GM19468 (cell line): Measurements from ENCODE around the gene SPIN1.
A peak's percentile ranks its signal among the peaks of the same experiment; 100 is the strongest.

Experiments used
- ATAC-seq: cut with Tn5 transposase; IDR thresholded peaks from one replicate; pipeline ENCODE4 v1.9.1; 2021; ENCODE audit warnings: mild to moderate bottlenecking, moderate library complexity, moderate number of reproducible peaks; ENCODE audit not compliant: unreplicated experiment; ENCODE audit errors: extremely low read depth

Gene SPIN1

GRCh38 chr9:88387552-88388202 lies 567 bp upstream of the SPIN1 start:
- ATAC-seq = no peak

GRCh38 chr9:88388886-88389605 lies 802 bp downstream of the SPIN1 start:
- peak; percentile 6 for ATAC-seq

DNA sequence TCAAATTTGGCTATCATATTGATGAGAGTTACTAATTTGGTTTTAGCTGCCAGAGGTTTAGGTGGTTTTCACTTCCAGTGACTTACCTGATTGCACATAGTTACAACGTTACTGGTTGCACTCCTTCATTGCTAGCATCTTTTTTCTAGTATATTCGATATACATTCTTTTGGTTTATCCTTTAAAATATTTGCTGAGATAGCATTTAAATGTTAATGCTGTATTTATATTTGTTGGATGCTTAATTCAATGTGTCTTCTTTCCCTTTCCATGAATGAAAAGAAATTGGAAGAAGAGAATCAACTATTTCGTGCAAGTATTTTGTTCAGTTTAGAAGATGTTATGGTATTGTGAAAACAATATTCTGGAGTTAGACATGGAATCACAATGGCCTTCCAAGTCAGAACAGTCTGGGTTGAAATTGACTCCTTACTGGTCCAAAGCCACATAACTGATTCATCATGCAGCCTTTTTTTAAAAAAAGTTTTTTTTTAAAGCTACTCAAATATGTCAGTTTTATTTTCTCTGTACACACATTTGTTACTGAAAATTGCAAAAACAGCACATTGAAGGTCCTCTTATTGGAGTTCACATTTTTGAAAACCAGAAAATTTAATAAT lies 2.2 kb downstream of the SPIN1 start:
- ATAC-seq = no peak

GRCh38 chr9:88391236-88391635 lies 3.0 kb downstream of the SPIN1 start:
- no peak for ATAC-seq

DNA sequence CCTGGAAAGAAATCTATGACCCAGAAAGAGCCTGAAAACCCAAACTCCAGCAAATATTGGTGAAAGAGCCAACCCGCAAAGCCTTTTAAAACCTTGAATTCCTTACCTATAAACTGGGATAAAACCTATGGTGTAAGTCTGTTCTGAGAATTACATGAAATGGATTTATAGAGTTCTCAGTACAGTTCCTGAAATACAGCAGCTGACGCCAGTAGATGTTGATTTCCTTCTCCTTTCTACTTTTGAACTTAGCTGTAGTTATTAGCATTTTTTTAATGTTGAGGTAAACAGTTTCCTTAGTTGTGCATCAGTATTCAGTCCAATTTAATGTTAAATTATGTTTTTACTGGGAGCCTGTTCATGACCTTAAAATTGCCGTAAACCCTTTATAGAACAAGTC lies 3.7 kb downstream of the SPIN1 start:
- no peak for ATAC-seq

- no peak for ATAC-seq
These were observed 4.3 kb downstream of the SPIN1 start for GRCh38 chr9:88392549-88392948.

DNA sequence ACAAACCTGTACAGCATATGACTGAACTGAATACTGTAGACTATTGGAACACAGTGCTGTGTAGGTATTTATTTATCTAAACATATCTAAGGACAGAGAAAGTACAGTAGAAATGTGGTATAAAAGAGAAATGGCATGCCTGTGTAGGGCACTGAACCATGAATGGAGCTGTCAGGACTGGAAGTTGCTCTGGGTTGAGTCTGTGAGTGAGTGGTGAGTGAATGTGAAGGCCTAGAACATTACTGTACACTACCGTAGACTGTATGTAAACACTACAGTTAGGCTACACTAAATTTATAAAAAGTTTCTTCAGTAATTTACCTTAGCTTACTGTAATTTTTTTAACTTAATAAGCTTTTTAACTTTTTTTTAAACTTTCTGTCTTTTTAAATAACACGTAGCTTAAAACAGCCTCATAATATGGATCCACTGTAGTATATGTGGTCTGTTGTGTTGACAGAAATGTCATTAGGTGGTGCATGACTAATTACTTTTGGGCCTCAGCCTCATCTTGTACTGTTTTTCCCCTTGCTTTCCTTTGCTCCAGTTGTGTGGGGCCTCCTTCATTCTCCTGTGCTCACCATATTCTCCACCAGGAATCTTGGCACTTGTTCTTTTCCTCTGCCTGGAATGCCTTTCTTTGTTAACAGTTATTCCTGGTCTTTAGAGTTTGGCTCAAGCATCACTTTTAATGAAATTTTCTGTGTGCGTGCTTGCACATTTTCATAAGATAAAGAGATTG lies 8.8 kb downstream of the SPIN1 start:
- no peak for ATAC-seq

DNA sequence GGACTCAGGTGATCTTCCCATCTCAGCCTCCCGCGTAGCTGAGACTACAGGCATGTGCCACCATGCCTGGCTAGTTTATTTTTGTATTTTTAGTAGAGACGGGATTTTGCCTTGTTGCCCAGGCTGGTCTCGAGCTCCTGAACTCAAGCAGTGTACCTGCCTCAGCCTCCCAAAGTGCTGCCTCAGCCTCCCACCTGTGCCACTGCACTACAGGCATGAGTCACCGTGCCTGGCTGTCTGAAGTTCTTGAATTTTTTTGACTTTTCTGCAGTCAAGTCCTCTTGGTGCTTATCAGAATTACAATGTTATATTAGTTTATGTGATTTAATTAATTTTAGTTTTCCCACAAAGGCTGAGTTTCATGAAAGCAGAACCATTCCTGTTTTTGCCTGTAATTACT lies 9.8 kb downstream of the SPIN1 start:
- ATAC-seq = no peak

DNA sequence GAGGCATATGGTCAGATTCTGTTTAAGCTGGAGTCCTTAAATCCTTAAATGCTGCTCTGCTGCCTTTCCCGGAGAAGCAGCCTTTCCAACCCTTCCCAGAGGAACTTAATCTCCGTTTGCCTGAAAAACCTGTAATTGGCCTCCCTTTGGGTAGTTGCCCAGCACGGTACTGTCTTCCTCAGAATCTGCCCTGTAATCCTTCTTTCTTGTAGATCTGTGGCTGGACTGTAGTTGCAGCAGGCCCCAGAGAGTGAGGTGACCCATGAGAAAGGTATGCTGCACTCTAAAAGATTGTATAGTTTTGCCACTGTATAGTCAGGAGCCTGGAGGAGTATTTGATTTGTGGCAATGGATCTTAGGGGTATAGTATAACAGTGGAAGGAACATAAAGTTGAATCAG lies 11.7 kb downstream of the SPIN1 start:
- no peak for ATAC-seq

GRCh38 chr9:88403340-88403739 lies 15.1 kb downstream of the SPIN1 start:
- no peak for ATAC-seq

DNA sequence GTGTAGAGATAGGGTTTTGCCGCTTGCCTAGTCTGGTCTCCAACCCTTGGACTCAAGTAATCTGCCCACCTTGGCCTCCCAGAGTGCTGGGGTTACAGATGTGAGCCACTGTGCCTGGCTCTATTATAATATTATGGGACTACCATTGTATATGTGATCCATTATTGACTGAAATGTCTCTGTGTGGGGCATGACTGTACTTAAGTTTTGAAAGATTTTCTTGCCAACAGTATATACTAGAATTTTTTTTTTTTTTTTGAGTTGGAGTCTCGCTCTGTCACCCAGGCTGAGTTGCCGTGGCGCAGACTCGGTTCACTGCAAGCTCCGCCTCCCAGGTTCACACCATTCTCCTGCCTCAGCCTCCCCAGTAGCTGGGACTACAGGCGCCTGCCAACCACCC lies 17.8 kb downstream of the SPIN1 start:
- ATAC-seq = no peak

GRCh38 chr9:88411471-88411870 lies 23.2 kb downstream of the SPIN1 start:
- ATAC-seq = no peak

- ATAC-seq = no peak
These were observed 26.1 kb downstream of the SPIN1 start for GRCh38 chr9:88414298-88414697.

DNA sequence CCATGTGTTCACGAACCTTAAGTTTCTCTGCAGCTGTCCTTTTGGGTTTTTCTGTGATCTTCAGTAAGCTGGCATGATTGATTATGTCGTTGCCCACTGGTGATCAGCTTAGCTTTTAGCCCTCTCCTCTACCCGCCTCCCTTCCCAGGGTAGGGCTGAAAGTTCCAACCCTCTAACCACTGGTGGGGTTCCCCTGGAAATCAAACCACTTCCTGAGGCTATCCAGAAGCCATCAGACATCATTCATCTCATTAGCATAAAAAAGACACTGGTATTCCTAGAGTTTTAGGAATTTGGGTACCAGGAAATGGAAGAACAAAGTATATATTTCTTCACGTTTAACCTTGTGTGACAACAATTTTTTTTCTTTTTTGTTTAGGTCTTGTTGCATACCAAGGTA lies 29.8 kb downstream of the SPIN1 start:
- ATAC-seq = no peak

DNA sequence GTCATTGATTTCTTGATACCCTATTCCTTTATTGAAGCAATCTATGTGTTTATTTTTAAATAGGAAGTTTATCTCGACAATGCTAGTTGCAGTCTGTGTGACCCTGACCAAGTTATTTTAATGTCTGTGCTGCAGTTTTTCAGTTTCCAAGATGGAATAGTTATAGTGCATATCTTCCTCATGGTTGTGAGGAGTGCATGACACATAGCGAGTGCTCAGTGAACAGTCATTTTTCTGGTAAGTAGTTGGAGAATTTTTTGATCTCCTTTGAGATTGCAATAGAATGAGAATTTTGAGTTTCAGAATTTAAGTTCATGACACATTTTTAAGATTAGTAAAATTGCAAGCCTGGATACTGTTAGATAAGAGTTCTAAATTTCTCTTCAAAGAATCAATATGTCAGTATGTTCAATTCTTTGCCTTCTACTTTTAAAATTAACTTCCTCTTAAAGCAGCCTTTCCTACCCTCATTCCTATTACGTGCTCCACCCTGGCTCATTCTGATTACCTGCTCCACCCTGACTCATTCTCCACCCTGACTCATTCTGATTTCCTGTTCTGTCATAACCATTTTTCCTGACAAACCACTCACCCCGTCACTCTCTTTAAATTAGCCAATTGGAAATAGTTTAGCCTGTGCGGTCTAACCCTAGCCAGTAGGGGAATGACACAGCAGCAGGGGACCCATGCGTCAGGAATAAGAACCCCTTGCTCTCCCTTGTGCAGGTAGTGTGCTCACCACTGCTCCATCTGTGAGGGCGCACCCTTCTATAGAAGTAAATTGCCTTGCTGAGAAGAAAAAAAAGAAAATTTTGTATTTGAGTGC lies 30.7 kb downstream of the SPIN1 start:
- no peak for ATAC-seq

GRCh38 chr9:88420227-88420626 lies 32.0 kb downstream of the SPIN1 start:
- no peak for ATAC-seq

- no peak for ATAC-seq
These were observed 33.1 kb downstream of the SPIN1 start for GRCh38 chr9:88421348-88421747.

- no peak for ATAC-seq
These were observed 37.3 kb downstream of the SPIN1 start for GRCh38 chr9:88425538-88425950.

GRCh38 chr9:88426651-88427050 lies 38.4 kb downstream of the SPIN1 start:
- ATAC-seq = no peak
